OCI-LY7 (cell line): ENCODE results near the gene CABP4.

Experiments used
- CTCF ChIP-seq: fragments of 200-600 bp; sonication (generic); conservative IDR thresholded peaks from 2 replicates; pipeline ENCODE4 v1.5.1; 2014; ENCODE audit warnings: mild to moderate bottlenecking, antibody characterized with exemption, low read length, moderate library complexity, mixed read lengths
- EZH2phosphoT487 ChIP-seq: fragments of 200-600 bp; sonication (generic); IDR thresholded peaks from 2 replicates; pipeline ENCODE4 v1.6.1; 2018; ENCODE audit warnings: low read depth, borderline replicate concordance, mild to moderate bottlenecking, mixed run types, antibody characterized with exemption, low read length, moderate library complexity, mixed read lengths

DNA sequence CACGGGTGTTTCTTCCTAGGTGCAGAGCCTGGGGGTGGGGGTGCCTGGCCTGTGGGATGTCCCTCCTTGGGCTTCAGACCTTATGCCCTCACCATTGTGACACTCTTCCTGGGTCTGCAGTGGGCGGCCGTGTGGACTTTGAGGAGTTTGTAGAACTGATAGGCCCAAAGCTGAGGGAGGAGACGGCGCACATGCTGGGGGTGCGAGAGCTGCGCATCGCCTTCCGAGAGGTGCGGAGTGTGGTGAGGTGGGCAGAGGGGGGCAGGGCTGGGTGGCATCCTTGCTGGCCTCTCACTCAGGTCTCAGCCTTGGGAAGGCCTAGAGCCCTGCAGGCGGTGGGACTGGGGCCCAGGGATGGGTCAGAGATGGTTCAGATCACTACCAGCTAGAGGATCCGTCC, 2.3 kb downstream of the CABP4 start:
- no peak for TF ChIP-seq CTCF
- no peak for TF ChIP-seq EZH2phosphoT487
